HCEC 1CT (cell line): ENCODE results near the gene MRPL16.
A peak's percentile ranks its signal among the peaks of the same experiment; 100 is the strongest.
"Not testable (repeated sequence)": the region's sequence is repeated elsewhere in the genome, so short reads cannot be mapped to it uniquely, and the experiment has no call there.

ENCODE experiments used
- DNase-seq: peaks from one replicate; pipeline ENCODE4 v3.0.0-alpha.2; 2017

The MRPL16 gene

DNA sequence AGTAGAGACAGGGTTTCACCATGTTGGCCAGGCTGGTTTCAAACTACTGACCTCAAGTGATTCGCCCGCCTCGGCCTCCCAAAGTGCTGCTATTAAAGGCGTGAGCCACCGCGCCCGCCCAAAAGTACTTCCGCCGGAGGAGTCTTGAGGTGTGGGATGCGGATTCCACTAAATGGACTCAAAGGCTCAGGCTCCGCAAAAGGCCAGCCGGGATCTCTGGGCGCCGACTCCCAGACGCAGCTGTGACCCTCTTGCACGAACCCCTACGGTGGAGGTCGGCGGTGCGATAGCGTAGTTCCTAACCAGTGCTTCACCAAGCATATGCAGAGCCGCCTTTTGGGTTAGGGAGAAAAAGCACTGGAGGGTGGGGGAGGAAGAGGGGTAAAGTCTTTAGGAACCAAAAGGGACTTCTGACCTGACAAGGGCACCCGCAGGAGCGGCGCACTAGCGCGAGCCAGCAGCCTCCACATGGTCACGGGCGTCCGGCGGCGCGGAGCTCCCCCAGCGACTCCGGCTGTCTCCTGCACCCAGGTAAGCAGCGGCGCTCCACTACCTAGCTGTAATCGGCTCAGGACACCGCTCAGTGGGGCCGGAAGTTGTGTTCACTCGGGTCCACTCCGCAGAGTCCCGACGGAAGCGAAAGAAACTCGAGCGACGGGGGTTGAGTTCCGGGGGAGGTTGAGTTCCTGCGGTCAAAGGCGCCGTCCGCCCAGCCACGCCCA lies at the start of gene MRPL16:
TSS of gene MRPL16 (minus strand) at position 590 of the 722 bp plus-strand sequence. CDS start at position 470, 120 bp downstream.
- peak; percentile 84 for DNase-seq

DNA sequence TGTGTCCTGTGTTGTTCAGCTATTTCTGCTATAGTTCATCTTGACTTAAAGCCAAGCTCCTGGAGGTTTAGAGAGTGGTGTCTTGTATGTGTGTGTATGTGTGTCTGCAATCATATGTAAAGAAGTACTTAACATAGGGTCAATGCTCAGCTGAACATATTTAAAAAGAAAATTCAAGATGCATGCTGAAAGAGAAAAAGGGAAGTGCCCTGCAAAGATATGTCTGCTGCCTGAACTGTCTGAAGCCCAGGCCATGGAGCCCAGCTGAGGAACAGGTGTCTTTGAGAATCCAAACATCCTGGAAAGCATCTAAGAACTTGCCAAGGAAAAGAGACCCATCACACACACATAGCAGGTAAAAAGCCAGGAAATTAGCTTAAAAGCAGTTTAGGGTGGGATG lies 49.1 kb upstream of the MRPL16 start:
- DNase-seq: no peak

DNA sequence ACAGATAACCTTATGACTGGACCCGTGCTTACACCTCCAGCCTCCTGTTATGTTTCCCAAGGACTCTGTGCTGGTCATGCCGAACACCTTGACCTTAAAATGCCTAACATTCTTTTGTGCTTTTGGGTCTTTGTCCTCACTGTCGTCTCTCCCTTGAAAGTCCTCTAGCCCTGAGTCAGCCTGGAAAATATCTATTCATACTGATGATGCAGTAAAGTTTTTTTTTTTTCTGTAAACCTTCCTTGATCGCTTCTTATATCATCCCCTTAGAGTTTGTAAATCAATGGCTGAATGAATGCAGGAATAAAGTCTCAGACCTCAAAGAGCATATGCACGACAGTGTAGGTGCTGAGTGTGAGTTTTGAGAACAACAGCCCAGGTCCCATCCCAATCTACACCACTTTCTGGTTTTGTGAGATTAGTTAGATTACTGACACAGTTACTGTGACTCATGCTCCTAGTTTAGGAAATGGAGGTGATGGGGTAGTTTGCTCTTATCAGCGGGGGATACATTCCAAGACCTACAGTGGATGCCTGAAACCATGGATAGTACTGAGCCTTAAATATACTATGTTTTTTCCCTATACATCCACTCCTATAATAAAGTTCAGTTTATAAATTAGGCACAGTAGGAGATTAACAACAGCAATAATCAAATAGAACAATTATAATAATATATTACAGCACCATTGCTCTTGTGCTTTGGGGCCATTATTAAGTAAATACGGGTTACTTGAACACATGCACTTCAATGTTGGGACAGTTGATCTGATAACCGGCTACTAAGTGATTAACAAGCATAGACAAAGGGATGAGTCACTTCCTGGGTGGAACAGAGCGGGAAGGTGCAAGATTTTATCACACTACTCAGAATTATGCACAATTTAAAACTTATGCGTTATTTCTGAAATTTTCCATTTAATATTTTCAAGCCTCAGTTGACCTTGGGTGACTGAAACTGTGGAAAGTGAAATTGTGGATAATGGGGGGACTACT lies 47.2 kb upstream of the MRPL16 start:
- DNase-seq: peak; percentile 5

DNA sequence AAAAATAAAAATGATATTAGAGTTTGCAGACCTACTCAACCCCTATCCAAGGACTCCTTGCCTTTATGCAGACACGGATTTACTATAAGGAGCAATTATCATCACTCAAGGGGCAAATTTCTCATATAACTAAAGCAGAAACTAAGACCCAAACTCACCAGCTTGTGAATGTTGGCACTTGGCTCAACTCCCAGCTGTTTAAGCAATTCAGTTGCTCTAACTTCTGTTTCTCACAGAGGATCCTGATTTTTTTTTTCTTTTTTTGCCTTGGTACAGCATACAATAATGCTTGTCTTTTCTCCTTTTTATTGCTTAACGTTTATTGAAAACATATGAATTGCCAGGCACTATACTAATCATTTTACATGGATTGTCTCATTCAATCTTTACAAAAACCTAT lies 44.3 kb upstream of the MRPL16 start:
- DNase-seq: no peak

DNA sequence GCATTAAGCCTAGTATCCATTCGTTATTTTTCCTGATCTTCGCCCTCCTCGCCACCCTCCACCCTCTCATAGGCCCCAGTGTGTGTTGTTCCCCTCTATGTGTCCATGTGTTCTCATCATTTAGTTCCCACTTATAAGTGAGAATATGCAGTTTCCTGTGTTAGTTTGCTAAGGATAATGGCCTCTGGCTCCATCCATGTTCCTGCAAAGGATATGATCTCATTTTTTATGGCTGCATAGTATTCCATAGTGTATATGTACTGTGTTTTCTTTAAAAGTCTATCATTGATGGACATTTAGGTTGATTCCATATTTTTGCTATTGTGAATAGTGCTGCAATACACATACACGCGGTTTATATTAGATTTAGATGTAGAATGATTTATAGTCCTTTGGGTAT lies 40.8 kb upstream of the MRPL16 start:
- DNase-seq: not testable (repeated sequence)

DNA sequence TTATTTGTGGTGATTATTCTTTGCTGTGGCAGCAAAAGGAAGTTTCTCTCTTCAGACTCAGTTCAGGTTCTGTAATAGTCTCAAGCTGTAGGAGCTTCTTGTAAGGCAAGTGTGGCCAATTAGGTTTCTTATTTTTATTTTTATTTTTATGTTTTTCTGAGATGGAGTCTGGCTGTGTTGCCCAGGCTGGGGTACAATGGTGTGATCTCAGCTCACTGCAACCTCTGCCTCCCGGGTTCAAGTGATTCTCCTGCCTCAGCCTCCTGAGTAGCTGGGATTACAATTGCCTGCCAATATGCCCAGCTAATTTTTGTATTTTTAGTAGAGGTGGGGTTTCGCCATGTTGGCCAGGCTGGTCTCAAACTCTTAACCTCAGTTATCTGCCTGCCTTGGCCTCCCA lies 39.0 kb upstream of the MRPL16 start:
- not testable (repeated sequence) for DNase-seq

DNA sequence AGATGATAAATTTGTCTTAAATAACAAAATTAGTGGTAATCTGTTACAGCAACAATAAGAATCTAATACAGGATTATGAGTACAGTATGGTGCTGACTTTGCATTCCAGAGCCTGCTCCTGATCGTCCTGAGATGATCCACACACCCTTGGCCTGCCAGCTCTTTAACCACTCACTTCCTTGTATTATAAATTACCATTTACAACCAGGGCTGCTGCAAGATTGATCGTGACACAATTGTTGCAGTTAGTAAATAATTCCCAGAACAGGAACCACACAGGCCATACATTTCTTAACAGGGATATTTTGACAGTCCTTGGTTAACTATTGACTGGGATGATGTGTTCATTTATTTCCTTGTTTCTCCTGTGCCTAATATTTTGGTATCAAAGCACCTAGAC lies 38.6 kb upstream of the MRPL16 start:
- DNase-seq: no peak

DNA sequence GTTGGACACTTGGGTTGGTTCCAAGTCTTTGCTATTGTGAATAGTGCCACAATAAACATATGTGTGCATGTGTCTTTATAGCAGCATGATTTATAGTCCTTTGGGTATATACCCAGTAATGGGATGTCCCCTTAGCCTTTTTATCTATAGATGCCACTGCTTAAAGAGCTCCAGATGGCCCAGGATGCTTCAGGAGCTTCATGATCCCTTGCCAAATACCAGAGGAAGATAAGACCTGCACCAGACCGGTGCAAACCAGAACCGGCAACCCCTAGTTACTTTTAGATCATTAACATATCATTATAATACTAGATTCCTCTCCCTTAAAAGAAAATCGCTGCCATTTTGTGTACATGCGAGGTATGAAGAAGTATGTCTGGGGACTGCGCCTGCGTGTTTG lies 37.9 kb upstream of the MRPL16 start:
- not testable (repeated sequence) for DNase-seq

DNA sequence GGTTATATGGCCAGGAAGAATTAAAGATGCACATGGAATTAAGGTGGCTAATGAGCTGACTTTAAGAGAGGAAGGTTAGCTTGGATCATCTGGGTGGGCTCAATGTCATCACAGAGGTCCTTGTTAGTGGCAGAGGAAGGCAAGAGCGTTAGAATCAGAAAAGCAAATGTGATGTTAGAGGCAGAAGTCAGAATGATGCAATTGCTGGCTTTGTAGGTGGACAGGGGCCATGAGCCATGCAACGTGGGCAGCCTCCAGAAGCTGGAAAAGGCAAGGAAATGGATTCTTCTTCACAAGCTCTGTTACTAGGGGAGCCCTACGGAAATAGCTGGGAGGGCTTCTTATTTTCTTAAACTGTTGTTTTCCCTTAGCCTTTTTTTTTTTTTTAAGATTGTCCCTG lies 37.0 kb upstream of the MRPL16 start:
- no peak for DNase-seq

DNA sequence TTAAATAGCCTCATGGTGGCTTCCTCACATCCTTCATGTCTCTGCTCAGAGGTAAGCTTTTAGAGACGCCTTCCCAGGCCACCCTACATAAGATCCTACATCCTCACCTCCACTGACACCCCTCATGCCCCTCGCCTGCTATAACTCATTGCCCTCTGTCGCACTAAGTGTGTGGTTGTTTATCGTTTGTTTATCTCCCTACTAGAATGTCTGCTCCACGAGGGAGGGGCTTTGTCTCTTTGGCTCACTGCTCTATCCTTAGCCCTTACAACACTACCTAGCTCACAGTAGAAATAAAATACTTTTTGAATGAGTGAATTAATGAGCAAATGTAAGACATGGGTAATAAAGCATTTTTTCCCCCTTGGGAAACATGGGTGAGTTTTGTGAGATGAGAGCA lies 36.0 kb upstream of the MRPL16 start:
- DNase-seq: no peak

DNA sequence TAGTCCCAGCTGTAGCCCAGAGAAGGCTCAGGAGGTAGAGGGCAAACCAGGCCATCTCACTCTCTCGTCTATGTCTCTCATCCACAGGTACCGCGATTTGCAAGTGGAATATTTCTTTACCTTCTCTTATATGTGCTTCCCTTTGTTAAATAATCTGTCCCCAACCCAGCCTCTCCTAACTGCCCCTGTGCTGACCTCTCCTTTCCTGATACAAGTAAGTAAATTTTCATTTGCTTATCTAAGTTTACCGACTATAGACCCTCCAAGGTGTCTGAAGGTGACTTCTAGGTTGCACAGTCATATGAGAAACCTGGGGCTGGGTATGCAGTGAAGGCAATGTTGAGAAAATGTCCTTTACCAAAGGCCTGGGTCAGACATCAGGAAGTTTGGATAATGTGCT lies 34.8 kb upstream of the MRPL16 start, which contains the start of gene CBLIF:
TSS of gene CBLIF (minus strand) at position 101 of the 400 bp plus-strand sequence. CDS start at position 55, 46 bp downstream.
- DNase-seq: no peak

DNA sequence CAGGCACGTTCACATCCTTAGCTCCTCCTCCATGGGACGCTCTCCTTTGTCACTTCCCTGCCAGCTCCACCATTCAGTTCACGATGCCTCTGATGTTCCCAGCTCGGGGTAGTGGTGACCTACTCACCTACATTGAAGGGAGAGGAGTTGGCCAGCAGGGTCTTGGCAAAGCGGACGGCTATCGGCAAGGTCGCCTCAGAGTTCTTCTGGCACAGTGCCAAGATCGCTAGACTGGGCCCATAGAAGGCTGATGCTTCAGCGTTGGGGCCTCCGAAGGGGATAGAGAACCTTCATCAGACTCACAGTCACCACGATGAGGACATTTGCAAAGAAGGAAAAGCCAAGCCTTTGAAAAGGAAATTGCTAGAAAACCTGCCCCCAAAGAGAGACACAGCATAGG lies 31.7 kb upstream of the MRPL16 start:
- no peak for DNase-seq

DNA sequence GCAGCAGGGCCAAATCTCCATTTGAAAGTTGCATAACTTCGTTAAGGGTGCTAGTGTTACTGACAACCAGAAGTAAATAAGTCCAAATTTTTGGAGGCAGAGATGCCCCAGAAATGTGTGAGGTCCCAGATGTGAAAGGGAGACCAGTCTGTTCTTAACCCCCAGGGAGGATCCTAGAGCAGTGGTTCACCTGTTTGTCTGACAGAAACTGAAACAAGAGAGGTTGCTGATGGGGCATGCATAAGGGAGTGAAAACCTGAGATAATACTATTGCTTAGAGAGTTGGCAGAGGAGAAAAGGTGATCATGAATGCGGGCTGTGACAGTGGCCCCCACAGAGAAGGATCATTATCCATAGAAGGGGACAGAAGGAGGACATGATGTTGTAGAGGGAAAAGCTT lies 30.9 kb upstream of the MRPL16 start:
- no peak for DNase-seq

DNA sequence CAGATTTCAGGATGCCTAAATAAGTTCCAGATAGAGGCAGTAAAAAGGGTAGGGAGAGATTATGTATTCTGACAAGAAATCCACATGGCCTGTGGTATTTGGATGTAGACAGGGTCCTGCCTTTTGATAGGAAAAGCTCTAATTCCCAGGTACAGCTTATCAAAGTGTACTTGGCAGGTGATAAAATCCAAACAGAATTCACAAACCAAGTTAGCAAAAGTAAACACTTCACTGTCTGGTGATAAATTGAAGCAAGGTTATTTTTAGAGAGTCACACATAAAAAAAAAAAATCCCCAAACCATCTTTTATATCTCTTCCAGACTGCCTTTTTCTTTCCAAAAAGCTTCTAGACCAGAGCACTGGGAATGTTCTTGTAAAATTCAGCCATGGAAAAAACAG lies 29.0 kb upstream of the MRPL16 start:
- DNase-seq: no peak

DNA sequence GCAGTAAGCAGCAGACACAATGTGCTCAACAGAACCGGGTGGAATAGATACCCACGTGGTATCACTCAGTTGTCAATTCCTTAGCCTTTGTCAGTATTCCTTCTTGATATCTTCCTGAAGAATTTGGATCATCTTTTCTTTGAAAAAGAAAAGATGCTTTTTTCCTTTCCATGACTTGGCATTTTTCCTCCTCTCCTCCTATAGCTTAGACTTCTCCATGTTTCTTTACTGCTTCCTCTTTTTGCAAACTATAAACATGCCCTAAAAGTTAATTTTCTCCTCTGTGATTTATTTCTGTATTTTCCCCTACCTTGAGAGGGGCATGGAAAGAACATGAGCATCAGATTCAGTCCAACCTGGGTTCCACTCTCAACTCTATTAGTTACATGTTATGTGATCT lies 23.0 kb upstream of the MRPL16 start:
- DNase-seq: no peak

DNA sequence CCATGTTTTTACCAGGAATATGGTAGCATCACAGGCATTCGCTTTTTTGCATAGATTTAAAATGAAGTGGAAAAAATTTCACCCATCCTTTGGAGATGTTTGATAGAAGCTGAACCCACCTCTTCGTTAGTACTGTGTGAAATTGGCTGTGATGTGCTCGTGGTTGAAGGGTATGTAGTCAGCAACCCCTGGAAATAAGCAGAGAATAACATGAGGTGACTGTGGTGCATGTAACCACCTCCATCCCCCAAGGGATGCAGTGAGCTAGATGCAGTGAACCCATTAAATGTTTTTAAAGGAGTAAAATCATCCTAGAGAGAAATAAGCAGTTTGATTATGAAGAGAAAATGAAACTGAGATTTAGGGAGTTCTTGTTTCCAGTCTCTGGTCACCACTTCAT lies 18.8 kb upstream of the MRPL16 start:
- no peak for DNase-seq

DNA sequence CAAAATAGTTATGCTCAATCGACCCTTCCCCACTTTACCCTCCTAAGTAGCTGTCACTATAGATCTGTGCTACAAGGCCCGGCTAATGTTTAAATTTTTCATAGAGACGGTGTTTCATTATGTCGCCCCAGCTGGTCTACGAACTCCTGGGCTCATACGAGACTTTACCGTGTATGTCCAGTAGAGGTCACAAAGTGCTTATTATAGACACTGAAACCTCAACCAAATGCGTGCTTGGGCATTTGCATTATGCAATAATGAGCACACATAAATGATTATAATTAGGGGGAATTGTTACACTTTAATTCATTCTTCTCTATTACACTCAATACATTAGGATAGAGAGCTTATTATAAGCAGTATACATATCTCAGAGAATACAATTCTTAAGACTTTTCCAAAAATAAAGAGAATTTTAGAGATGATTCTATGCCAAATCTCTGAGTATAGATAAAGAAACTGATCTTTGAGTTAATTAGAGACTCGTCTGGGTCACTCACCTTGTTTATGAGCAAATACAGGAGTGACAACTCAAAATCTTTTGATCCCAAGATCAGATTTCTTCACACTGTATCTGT lies 12.5 kb upstream of the MRPL16 start:
- peak; percentile 59 for DNase-seq

DNA sequence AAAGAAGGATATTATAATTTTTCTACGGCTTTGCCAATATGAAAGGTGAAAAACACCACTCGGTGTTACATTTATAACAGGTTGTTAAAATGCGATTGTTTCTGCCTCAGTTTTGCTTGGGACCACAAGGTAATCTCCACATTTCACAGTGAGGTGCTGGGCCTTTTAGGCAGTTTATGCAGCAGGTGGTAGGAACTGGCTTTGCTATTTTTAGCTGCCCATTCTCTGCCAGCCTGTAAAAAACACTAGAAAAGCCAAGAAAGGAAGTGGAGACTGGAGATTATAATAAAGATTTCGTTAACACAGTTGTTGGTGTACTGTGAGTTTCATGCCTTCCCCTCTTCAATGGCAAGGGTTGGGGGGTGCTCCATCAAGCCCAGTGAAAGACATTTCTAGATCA lies 8.0 kb upstream of the MRPL16 start:
- DNase-seq: no peak

DNA sequence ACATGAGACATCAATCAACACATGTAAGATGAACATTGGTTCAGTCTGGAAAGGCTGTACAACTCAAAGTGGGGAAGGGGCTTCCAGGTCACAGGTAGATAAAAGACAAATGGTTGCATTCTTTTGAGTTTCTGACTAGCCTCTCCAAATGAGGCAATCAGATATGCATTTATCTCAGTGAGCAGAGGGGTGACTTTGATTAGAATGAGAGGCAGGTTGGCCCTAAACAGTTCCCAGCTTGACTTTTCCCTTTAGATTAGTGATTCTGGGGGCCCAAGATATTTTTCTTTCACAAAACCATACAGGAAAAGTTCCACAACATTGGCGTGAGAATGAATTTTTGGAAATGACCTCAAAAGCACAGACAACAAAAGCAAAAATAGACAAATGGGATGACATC lies 5.9 kb upstream of the MRPL16 start:
- DNase-seq: not testable (repeated sequence)

DNA sequence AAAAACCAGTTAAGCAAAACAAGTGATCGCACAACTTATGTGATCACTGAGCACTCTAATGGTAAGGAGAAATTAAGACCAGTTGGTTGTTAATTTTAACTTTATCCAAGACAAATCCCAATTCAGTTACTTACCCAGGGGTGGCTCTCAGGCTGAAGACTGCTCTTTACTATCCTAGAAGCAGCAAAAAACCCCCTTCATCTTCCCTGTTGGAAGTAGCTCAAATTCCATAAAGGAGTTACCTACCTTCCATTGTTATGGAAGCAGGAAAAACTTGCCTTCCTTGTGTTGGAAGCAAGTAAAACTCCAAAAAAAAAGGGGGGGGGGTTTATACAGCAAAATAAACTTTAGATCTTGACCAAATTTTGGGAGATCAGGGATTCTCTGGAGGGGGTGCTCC lies 5.2 kb upstream of the MRPL16 start:
- DNase-seq: no peak

DNA sequence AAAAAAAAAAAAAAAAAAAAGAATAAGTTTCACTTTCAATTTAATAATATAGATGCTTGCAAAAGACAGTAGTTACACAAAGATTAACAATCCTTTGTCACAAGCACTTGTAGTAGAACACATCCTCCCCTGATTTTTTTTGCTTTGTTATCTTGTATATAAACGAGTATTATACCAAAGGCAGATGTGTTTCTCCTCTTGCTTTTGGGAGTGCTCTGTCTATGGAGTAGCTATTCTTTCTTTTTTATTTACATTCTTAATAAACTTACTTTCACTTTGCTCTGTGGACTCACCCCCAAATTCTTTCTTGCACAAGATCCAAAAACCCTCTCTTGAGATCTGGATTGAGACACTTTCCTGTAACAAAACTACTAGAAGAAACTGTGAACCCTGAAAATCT lies 3.4 kb upstream of the MRPL16 start:
- no peak for DNase-seq

DNA sequence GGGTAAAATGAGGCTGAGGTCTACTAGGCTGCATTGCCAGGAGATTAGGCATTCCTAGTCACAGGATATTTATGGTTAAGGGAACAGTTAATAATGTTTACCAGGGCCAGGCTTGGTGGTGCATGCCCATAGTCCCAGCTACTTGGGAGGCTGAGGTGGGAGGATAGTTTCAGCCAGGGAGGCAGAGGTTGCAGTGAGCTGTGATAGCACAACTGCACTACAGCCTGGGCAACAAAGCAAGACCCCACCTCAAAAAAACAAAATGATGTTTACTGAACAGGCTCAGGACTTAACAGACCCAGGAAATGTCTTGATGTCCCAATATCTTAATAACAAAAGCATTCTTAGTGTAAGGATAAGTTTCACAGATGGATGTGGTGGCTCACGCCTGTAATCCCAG lies 2.8 kb upstream of the MRPL16 start:
- DNase-seq: no peak

DNA sequence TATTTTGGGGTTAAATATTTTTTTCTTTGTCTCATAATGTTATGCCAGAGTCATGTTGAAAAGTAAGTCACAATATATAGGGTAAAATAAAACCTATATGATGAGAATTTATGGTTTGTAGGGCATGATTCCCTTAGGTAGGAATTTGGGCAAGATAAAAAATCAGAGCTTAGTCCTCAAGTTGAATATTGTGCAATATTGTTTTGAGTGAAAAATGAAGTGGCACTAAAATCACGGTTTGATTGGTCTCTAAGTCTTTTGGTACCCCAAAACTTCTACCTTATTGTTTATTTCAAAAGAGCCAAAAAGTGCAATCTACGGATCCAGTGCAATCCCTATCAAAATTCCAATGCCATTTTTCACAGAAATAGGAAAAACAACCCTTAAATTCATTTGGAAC lies 1.6 kb upstream of the MRPL16 start:
- DNase-seq: no peak

DNA sequence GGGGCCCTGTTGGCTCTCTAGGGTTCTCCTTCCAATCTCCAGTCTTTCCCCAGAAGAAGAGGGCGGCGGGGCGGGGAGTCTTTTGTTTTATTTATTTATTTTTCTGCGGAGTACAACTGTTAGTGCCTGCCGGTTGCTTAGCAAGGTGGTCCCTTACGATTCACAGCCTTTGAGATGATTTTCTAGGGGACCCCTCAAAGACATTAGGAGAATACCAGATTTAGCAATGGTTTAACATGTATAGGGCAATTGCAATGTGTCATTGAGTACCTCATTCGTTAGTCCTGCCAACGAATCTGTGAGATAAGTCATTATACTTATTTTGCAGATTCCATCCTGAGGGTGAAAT lies 307 bp upstream of the MRPL16 start:
- DNase-seq: no peak
